Smooth muscle cell (in vitro differentiated cells): Measurements from ENCODE around the gene IL1A. TPM values are rescaled to one million over a fixed set of nuclear protein-coding genes. Genes with fewer than 3 reads are reported as not detected.

ENCODE experiments used
- DNase-seq: peaks from one replicate; lab custom pipeline; 2025; ENCODE audit not compliant: unreplicated experiment; lab: John Stamatoyannopoulos, UW
- H2AFZ ChIP-seq: fragments of 200-600 bp; sonication (generic); 2 replicates; pipeline ENCODE4 v1.6.0; 2016; ENCODE audit warnings: antibody characterized with exemption, low read depth, mild to moderate bottlenecking
- H3F3A ChIP-seq: fragments of 200-600 bp; sonication (generic); 2 replicates; pipeline ENCODE4 v1.6.0; 2017; ENCODE audit warnings: antibody characterized with exemption, low read depth
- H3K27ac ChIP-seq: fragments of 200-600 bp; sonication (generic); 2 replicates; pipeline ENCODE4 v1.5.1; 2016; ENCODE audit warnings: low read depth, mild to moderate bottlenecking
- H3K27me3 ChIP-seq: fragments of 200-600 bp; sonication (generic); 2 replicates; pipeline ENCODE4 v1.6.1; 2016; ENCODE audit warnings: low read depth, mild to moderate bottlenecking
- H3K36me3 ChIP-seq: fragments of 200-600 bp; sonication (generic); 2 replicates; pipeline ENCODE4 v1.5.1; 2016; ENCODE audit warnings: low read depth
- H3K4me1 ChIP-seq: fragments of 200-600 bp; sonication (generic); 2 replicates; pipeline ENCODE4 v1.5.1; 2016; ENCODE audit warnings: low read depth
- H3K4me2 ChIP-seq: fragments of 200-600 bp; sonication (generic); 2 replicates; pipeline ENCODE4 v1.6.0; 2016; ENCODE audit warnings: mild to moderate bottlenecking
- H3K4me3 ChIP-seq: fragments of 200-600 bp; sonication (generic); 2 replicates; pipeline ENCODE4 v1.5.1; 2016; ENCODE audit warnings: mild to moderate bottlenecking
- H3K79me2 ChIP-seq: fragments of 200-600 bp; sonication (generic); 2 replicates; pipeline ENCODE4 v1.6.0; 2016; ENCODE audit warnings: low read depth, mild to moderate bottlenecking
- H3K9ac ChIP-seq: fragments of 200-600 bp; sonication (generic); 2 replicates; pipeline ENCODE4 v1.6.0; 2016; ENCODE audit warnings: low read depth
- H3K9me3 ChIP-seq: fragments of 200-600 bp; sonication (generic); replicated peaks from 2 replicates; pipeline ENCODE4 v1.5.1; 2016; ENCODE audit warnings: low read depth
- H4K20me1 ChIP-seq: fragments of 200-600 bp; sonication (generic); 2 replicates; pipeline ENCODE4 v1.6.0; 2016; ENCODE audit warnings: low read depth
- WGBS: methylation state at CpG from one replicate; pipeline ENCODE4 v1.1.7; 2016; ENCODE audit warnings: low lambda C conversion rate; 5-methylcytosine and 5-hydroxymethylcytosine counted together
- polyA plus RNA-seq: library from polyadenylated mRNA; unstranded; fragments of >200 nt; fragmentation: Nextera tagmentation; extraction: Ambion mirVana; gene quantifications from 2 replicates; pipeline ENCODE4 v1.2.1, GENCODE V29; 2016
- total RNA-seq: library from RNA; depleted of rRNA; stranded (reverse); fragments of >200 nt; gene quantifications from 2 replicates; pipeline ENCODE4 v1.2.3, GENCODE V29; 2014
- TF ChIP-seq, protein P1 (sequence below): fragments of 200-600 bp; sonication (generic); IDR thresholded peaks from 2 replicates; pipeline ENCODE4 v1.5.1; 2017; ENCODE audit warnings: borderline replicate concordance, mild to moderate bottlenecking, antibody characterized with exemption; ENCODE audit not compliant: insufficient read depth, poor library complexity, severe bottlenecking

IL1A gene
- total and polyA plus RNA-seq, 2 experiments from 2014 or later = 1.4 to 6.4 TPM

DNA sequence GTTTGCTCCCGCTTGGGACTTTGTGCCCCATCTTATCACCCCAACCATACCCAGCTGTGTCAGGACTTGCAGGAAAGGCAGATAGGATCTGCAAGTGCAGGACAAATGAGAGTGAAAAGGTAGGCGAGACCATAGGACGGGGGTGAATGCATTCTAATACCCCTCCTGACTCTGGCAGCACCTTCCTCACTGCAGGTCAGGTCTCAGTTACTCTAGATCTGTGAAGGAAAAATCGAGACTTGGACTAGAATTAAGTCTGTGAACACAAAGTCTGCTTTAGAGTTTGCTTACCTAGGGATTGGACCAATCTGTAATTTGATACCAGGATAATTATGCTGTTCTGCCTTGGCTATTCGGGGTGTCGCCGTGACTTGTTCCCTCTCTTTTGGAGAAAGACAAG, 43.8 kb downstream of the IL1A start:
- no peak overlapping the region for H3K4me3 ChIP-seq
- 79% methylated on average over 7 of the region's 7 CpGs for WGBS
- H2AFZ ChIP-seq = no peak overlapping the region

DNA sequence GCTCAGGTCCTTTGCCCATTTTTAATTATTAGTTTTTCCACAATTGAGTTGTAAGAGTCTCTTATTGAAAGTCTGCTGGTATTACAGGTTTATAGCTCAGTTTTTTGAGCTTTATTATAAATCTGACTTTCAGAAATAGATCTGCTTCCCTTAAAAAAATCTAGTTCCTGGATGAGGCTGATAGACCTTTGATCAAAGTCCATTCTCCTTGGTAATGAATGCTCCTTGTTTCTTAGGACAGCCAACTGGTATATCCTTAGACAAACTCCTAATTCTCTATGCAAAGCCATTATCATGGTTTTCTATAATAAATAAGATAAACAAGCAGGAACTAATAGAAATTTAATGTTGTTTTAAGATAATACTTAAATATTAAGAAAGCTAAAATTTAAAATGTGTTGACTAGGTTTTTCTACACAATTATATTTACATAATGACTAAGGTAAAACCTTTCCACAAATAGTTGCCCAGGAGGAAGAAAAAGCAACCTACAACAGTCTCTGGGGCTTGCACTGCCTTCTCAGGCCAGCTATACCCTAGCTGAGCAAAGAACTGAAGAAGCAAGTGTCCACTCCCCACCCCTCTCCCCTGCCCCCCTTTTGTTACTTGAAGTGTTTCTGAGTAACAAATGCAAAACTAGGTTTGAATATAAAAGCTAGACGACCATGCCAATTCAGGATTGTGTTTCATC, 46.6 kb downstream of the IL1A start:
- no peaks in the 10 kb centered on the region for H3K9me3 ChIP-seq
- no peak overlapping the region for H3K4me3 ChIP-seq
- 100% methylated on average over 1 of the region's 1 CpG for WGBS
- H3K4me1 ChIP-seq = no peaks in the 10 kb centered on the region
- no peaks in the 10 kb centered on the region for H3K27me3 ChIP-seq
- H4K20me1 ChIP-seq = no peaks in the 10 kb centered on the region
- DNase-seq = no peak
- H3F3A ChIP-seq = no peaks in the 10 kb centered on the region
- H3K9ac ChIP-seq = no peak overlapping the region
- H2AFZ ChIP-seq = no peak overlapping the region
- no peak overlapping the region for H3K27ac ChIP-seq
- H3K4me2 ChIP-seq = no peak overlapping the region
- no peaks in the 10 kb centered on the region for H3K79me2 ChIP-seq
- no peaks in the 10 kb centered on the region for H3K36me3 ChIP-seq
- TF ChIP-seq, protein P1, sequence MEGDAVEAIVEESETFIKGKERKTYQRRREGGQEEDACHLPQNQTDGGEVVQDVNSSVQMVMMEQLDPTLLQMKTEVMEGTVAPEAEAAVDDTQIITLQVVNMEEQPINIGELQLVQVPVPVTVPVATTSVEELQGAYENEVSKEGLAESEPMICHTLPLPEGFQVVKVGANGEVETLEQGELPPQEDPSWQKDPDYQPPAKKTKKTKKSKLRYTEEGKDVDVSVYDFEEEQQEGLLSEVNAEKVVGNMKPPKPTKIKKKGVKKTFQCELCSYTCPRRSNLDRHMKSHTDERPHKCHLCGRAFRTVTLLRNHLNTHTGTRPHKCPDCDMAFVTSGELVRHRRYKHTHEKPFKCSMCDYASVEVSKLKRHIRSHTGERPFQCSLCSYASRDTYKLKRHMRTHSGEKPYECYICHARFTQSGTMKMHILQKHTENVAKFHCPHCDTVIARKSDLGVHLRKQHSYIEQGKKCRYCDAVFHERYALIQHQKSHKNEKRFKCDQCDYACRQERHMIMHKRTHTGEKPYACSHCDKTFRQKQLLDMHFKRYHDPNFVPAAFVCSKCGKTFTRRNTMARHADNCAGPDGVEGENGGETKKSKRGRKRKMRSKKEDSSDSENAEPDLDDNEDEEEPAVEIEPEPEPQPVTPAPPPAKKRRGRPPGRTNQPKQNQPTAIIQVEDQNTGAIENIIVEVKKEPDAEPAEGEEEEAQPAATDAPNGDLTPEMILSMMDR = no peak

More for the DNA sequence above, 43.8 kb downstream of the IL1A start:
- Histone ChIP-seq H4K20me1 (no peaks in the 10 kb centered on the region), H3F3A (no peaks in the 10 kb centered on the region), H3K9me3 (no peaks in the 10 kb centered on the region), H3K27me3 (no peaks in the 10 kb centered on the region), H3K4me2 (no peak overlapping the region), H3K36me3 (no peaks in the 10 kb centered on the region), H3K27ac (no peak overlapping the region), H3K9ac (no peak overlapping the region), H3K79me2 (no peaks in the 10 kb centered on the region), H3K4me1 (no peaks in the 10 kb centered on the region)
- no peak for DNase-seq
- TF ChIP-seq, protein P1 = no peak

DNA sequence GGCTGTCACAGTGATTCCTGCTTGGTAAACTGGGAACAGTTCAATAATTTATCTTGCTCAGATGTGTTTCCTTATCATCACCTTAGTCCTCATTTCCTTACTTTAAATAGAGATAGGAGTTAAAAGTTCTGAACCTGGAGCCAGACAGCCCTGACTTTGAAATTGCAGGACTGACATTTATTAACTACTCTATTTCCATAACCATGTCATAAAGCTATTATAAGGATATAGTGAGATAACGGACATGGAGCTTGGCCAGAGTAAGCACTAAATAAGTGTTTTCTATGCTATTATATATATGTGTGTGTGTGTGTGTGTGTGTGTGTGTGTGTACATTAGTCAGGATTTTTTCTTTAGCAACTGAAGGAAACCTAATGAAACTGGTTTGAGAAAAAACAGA, 50.4 kb downstream of the IL1A start:
- H3K36me3 ChIP-seq = no peaks in the 10 kb centered on the region
- H3K9me3 ChIP-seq = no peaks in the 10 kb centered on the region
- no peak overlapping the region for H3K27ac ChIP-seq
- no peak overlapping the region for H3K9ac ChIP-seq
- H2AFZ ChIP-seq = no peak overlapping the region
- no peaks in the 10 kb centered on the region for H3K4me1 ChIP-seq
- H3K79me2 ChIP-seq = no peaks in the 10 kb centered on the region
- no peak for DNase-seq
- TF ChIP-seq, protein P1 = no peak
- no peaks in the 10 kb centered on the region for H3K27me3 ChIP-seq
- 90% methylated on average over 1 of the region's 1 CpG for WGBS
- no peak overlapping the region for H3K4me3 ChIP-seq
- no peaks in the 10 kb centered on the region for H4K20me1 ChIP-seq
- H3F3A ChIP-seq = no peaks in the 10 kb centered on the region
- no peak overlapping the region for H3K4me2 ChIP-seq

DNA sequence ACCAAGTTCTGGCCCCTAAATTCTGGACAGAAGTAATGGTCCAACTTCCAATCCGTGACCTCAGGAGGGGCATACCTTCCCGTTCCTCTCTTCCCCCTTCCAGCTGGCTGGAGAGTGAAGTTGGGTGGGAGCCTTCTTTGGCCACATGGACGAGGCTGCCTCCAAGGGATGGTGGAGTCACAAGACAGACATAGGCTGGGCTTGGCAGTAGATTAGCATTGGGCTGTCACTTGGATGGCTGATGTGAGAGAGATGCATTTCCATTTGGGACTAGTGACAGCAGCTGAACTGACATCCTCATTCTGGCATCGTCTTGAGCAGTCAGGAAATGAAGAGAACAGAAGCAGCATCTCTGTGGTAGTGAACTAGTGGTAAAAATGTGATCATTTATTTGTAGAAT, 50.8 kb downstream of the IL1A start:
- H3K4me3 ChIP-seq = no peak overlapping the region
- H3F3A ChIP-seq = no peaks in the 10 kb centered on the region
- H3K4me1 ChIP-seq = no peaks in the 10 kb centered on the region
- no peak overlapping the region for H3K9ac ChIP-seq
- no peak overlapping the region for H3K27ac ChIP-seq
- no peak for DNase-seq
- H3K36me3 ChIP-seq = no peaks in the 10 kb centered on the region
- no peaks in the 10 kb centered on the region for H3K27me3 ChIP-seq
- 82% methylated on average over 4 of the region's 4 CpGs for WGBS
- H3K79me2 ChIP-seq = no peaks in the 10 kb centered on the region
- no peak overlapping the region for H2AFZ ChIP-seq
- TF ChIP-seq, protein P1 = no peak
- no peaks in the 10 kb centered on the region for H4K20me1 ChIP-seq
- H3K4me2 ChIP-seq = no peak overlapping the region
- no peaks in the 10 kb centered on the region for H3K9me3 ChIP-seq
